HL-60 (cell line): ENCODE data around the gene FAM171A1.

Experiments used
- DNase-seq, 2 experiments: peaks; one replicate each; pipeline ENCODE4 v3.0.0-alpha.2; 2010 to 2020; ENCODE audit warnings: low read depth in 1 of 2, low spot score in 1 of 2
- H3K27ac ChIP-seq: fragments of 250-450 bp; sonication (Bioruptor Pico); replicated peaks from 2 replicates; pipeline ENCODE4 v1.5.1; 2020; ENCODE audit warnings: mild to moderate bottlenecking, moderate library complexity
- H3K27me3 ChIP-seq: fragments of 250-450 bp; sonication (Bioruptor Pico); 2 replicates; pipeline ENCODE4 v1.5.1; 2021; ENCODE audit warnings: mild to moderate bottlenecking, moderate library complexity; ENCODE audit not compliant: insufficient read depth, poor library complexity, severe bottlenecking
- H3K4me3 ChIP-seq: replicated peaks from 2 replicates; pipeline ENCODE4 v1.5.1; 2011; ENCODE audit warnings: mild to moderate bottlenecking, control low read depth, low read length; ENCODE audit not compliant: insufficient read depth
- GABPA ChIP-seq: IDR thresholded peaks from 2 replicates; pipeline ENCODE4 v1.6.1; 2012; ENCODE audit warnings: low read depth
- POLR2AphosphoS5 ChIP-seq: IDR thresholded peaks from 2 replicates; pipeline ENCODE4 v1.6.1; 2012; ENCODE audit warnings: low read depth
- SPI1 ChIP-seq: IDR thresholded peaks from 2 replicates; pipeline ENCODE4 v1.6.1; 2012; ENCODE audit warnings: low read depth, mild to moderate bottlenecking, borderline replicate concordance
- TF ChIP-seq, protein P1 (sequence below): IDR thresholded peaks from one replicate; pipeline ENCODE4 v1.5.1; 2011; ENCODE audit warnings: low read length, control low read depth, inconsistent platforms; ENCODE audit not compliant: insufficient read depth
- TF ChIP-seq, protein P2 (sequence below): IDR thresholded peaks from 2 replicates; pipeline ENCODE4 v1.6.1; 2012; ENCODE audit warnings: low read depth; ENCODE audit not compliant: insufficient replicate concordance

FAM171A1 gene

DNA sequence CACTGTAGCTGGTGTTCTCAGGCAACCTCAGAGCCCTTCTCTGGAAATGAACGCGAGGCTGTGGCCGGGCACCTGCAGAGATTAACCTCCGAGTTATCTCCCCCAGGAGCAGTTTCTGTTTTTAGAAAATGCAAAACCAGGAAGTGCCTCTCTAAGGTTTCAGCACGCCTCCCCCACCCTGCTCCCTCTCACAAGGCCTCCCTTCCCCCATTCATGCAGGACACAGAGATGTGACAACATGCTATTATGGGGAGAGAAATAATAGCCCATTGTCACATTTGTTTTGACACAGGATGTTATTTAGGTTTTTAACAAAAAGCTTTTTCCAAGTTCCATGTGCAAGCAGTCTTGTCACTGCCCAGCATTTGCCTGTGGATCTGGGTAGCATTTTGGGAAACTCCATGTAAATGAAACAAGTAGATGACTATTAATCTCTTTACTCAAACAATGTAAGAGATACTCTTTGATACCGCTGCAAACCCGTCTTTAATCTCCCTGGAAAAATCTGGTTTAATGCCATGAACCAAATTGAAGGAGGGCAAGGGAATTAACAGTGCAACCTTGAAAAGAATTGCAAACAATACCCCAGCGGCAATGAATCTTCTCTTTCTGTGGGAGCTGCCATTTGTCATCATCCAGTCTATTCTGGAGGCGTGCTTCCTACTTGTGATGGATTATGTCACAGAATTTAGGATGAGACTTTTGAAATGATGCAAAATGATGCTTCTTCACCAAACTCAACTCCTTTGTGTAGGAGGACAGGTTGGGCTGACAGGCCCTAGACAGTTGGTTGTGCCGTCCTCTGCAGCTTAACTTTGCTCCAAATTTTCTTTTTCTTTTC, 116.1 kb downstream of the FAM171A1 start:
- H3K27ac ChIP-seq, result no peak overlapping the region
- DNase-seq, result peak in 1 of 2 experiments; percentile 17
- H3K4me3 ChIP-seq, result peak overlapping the region; percentile 12; the same call in 1 of the 2 replicates
- no peaks in the 10 kb centered on the region for H3K27me3 ChIP-seq
- TF ChIP-seq POLR2AphosphoS5 (no peak), GABPA (no peak)
- TF ChIP-seq, protein P1, sequence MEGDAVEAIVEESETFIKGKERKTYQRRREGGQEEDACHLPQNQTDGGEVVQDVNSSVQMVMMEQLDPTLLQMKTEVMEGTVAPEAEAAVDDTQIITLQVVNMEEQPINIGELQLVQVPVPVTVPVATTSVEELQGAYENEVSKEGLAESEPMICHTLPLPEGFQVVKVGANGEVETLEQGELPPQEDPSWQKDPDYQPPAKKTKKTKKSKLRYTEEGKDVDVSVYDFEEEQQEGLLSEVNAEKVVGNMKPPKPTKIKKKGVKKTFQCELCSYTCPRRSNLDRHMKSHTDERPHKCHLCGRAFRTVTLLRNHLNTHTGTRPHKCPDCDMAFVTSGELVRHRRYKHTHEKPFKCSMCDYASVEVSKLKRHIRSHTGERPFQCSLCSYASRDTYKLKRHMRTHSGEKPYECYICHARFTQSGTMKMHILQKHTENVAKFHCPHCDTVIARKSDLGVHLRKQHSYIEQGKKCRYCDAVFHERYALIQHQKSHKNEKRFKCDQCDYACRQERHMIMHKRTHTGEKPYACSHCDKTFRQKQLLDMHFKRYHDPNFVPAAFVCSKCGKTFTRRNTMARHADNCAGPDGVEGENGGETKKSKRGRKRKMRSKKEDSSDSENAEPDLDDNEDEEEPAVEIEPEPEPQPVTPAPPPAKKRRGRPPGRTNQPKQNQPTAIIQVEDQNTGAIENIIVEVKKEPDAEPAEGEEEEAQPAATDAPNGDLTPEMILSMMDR, result no peak

DNA sequence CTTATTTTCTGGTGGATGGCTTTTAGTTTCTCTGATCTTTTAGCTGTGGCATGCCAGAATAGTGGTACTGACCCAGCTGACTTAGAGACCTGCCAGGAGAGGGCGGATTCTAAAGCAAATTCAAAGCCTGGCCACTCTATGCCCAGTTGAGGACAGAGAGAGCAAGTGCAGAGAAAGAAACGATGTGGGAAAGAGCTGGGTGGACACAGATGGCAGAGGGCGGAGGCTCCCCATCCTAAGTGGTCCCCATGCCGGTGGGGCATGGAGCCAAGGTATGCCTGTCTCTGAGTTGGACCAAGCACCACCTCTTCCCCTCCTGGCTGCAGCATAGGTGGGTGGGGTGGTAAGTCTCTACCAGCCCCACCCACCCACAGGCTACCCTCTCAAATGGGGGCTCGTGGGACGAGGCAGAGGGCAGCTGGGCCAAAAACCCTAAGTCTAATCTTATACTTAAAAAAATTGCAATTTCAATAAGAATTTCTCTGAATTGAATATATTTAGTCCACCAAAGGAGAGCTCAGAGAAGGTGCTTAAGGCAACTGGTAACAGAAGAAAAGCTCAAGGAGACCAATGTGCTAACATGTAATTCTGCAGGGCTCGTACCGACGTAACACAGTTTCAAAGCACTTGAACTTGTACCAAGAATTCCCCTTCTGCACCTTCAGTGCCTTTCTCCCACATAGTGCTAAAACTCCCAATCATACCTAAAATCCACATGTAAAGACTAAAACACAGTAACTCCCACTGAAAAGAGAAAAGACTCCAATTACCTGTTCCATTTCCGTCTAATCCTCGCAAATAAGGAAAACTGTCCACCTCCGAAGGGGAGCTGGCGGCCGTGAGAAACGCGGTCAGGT, 116.9 kb downstream of the FAM171A1 start:
- no peaks in the 10 kb centered on the region for H3K27me3 ChIP-seq
- no peak for DNase-seq
- H3K4me3 ChIP-seq, result peak overlapping the region; percentile 12; the same call in 1 of the 2 replicates
- TF ChIP-seq SPI1 (no peak), GABPA (no peak), POLR2AphosphoS5 (no peak)
- TF ChIP-seq, protein P1, result no peak
- TF ChIP-seq, protein P2, sequence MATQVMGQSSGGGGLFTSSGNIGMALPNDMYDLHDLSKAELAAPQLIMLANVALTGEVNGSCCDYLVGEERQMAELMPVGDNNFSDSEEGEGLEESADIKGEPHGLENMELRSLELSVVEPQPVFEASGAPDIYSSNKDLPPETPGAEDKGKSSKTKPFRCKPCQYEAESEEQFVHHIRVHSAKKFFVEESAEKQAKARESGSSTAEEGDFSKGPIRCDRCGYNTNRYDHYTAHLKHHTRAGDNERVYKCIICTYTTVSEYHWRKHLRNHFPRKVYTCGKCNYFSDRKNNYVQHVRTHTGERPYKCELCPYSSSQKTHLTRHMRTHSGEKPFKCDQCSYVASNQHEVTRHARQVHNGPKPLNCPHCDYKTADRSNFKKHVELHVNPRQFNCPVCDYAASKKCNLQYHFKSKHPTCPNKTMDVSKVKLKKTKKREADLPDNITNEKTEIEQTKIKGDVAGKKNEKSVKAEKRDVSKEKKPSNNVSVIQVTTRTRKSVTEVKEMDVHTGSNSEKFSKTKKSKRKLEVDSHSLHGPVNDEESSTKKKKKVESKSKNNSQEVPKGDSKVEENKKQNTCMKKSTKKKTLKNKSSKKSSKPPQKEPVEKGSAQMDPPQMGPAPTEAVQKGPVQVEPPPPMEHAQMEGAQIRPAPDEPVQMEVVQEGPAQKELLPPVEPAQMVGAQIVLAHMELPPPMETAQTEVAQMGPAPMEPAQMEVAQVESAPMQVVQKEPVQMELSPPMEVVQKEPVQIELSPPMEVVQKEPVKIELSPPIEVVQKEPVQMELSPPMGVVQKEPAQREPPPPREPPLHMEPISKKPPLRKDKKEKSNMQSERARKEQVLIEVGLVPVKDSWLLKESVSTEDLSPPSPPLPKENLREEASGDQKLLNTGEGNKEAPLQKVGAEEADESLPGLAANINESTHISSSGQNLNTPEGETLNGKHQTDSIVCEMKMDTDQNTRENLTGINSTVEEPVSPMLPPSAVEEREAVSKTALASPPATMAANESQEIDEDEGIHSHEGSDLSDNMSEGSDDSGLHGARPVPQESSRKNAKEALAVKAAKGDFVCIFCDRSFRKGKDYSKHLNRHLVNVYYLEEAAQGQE, result no peak
- no peak overlapping the region for H3K27ac ChIP-seq

DNA sequence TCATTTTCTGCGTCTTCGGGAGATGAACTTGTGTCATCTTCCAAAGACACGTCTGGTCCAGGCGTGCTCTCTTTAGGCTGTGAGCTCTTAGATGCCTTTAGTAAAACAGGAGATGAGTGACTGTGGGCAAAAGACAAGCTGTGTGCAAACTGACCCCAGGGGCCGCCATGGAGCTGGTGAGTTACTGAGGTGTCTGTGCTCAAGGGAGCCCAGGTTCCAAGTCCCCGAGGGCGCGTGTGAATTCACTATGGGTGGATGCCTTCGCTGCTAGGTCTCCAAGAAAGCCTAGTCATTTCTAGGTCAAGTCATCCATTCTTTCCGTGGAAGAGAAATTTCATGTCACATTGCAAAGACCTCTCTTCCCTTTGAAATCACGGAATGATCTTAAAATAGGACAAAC, 118.7 kb downstream of the FAM171A1 start:
- DNase-seq, result no peak
- TF ChIP-seq, protein P1, result no peak
- TF ChIP-seq, protein P2, result no peak
- no peak for TF ChIP-seq POLR2AphosphoS5
- no peak for TF ChIP-seq GABPA
- no peak for TF ChIP-seq SPI1
- no peak overlapping the region for H3K27ac ChIP-seq
- no peaks in the 10 kb centered on the region for H3K27me3 ChIP-seq
- H3K4me3 ChIP-seq, result no peak overlapping the region
